NK-92 (cell line): Measurements from ENCODE around the gene GPX3.

ENCODE experiments used
- DNase-seq: peaks from one replicate; lab custom pipeline; 2025; ENCODE audit not compliant: unreplicated experiment; lab: John Stamatoyannopoulos, UW

GPX3 gene

DNA sequence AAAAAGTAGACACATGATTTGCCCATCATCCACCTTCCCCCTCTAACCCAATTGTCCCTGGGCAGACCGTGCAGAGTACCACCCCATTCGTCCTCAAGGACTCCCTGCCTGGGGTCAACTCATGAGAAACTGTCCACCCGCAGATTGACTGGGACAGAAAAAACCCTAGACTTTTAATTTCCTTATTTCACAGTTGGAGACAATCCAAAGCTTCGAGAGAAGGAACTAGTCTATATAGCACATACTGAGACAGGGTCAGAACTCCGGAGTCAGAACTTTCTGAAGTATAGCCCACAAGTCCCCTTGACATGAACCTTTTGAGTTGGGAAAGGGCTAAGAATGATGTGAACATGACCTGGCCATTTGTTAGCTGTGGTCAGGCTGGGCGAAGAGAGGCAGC, 7.5 kb upstream of the GPX3 start:
- DNase-seq = no peak

GRCh38 chr5:151014680-151015343, 5.6 kb upstream of the GPX3 start:
- no peak for DNase-seq

DNA sequence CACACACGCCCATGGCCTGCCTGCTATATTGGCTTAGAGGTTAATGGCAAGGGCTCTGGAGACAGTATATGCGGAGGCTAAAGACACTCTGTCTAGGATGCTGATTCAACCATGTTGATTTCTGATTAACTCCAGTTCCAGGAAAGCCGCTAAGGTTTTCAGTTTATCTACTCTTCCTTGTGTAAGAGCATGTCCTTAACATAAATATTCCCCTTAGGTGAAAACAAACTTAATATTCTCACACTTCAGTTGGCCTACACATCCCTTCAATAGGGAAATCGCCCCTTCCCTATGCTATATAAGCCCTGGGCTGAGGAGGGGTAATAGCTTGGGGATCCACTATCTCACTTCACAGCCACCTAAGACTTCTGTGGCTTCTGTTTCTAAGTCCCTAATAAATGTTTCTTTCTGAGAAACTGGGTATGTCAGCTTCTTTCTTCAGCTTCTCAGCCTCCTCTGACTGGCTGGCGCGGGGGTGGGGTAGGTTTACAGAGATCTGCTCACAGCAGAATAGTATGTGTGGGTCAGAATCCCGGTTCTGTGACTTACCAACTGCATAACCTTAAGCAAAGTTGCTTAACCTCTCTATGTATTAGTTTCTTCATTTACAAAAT, 4.3 kb upstream of the GPX3 start:
- DNase-seq = no peak

DNA sequence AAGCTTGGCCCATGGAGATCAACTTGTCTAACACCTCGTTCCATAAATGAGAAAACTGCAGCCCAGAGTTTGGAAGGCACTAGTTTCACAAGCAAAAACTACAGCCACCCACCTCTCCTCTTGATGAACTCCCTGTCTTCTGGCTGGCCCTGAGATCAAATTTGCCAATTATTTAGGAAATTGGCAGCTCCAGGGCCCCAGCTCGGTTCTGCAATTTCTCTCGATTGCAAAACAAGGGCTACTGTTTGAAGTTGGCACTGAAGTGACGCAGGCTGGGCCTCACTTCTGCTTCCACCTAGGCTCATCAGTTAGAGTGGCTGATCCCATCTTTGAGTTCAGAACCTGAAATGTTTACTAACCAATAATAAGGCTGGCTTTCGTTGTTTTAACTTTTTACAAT, 3.7 kb upstream of the GPX3 start:
- DNase-seq = no peak

DNA sequence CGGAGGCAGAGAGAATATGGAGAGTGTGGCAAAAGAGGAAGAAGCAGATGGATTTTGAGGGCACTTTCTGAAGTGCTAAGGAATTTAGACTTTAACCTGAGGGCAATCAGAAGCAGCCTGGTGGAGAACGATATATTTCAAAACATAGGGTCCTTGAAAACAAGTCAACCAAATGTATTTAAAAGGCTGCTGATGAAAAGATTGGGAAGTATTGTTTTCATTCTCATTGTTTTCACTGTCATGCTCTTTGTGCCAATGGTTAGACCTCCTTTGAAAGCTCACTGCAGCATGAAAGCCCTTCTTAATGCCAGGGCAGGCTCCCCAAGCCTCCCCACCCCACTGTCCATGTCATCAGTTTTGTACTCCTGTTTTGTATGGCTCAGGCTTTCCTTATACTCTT, 2.5 kb upstream of the GPX3 start:
- DNase-seq = no peak

GRCh38 chr5:151018846-151019245, 1.5 kb upstream of the GPX3 start:
- DNase-seq = no peak

- no peak for DNase-seq
Measured at GRCh38 chr5:151019331-151019730, 1.1 kb upstream of the GPX3 start.

GRCh38 chr5:151021746-151022145, 1.4 kb downstream of the GPX3 start:
- no peak for DNase-seq

- no peak for DNase-seq
Measured at GRCh38 chr5:151022511-151023018, 2.2 kb downstream of the GPX3 start.

GRCh38 chr5:151023047-151023615, 2.7 kb downstream of the GPX3 start:
- no peak for DNase-seq

DNA sequence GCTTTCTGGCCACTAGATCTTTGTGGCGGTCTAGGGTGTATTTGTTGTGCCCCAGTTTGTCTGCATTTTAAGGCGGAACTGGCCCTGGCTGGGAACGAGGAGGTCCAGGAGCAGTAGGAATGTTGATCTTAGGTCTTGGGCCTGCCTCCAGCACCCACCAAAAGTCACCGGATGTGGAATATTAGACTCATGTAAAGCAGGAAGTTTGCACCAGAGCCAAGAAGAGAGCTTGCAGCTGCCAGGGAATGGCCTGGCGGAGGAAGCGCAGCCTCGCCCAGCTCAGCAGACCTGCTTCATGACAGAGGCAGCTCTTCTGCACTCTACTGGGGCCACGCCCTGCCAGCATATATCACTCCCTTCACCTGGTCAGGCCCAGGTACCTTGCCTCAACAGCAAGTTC, 3.3 kb downstream of the GPX3 start:
- no peak for DNase-seq

GRCh38 chr5:151024440-151025249, 4.3 kb downstream of the GPX3 start:
- no peak for DNase-seq

GRCh38 chr5:151025250-151025606, 4.8 kb downstream of the GPX3 start:
- no peak for DNase-seq

GRCh38 chr5:151026088-151026487, 5.7 kb downstream of the GPX3 start:
- no peak for DNase-seq

GRCh38 chr5:151026679-151027078, 6.3 kb downstream of the GPX3 start:
- no peak for DNase-seq

DNA sequence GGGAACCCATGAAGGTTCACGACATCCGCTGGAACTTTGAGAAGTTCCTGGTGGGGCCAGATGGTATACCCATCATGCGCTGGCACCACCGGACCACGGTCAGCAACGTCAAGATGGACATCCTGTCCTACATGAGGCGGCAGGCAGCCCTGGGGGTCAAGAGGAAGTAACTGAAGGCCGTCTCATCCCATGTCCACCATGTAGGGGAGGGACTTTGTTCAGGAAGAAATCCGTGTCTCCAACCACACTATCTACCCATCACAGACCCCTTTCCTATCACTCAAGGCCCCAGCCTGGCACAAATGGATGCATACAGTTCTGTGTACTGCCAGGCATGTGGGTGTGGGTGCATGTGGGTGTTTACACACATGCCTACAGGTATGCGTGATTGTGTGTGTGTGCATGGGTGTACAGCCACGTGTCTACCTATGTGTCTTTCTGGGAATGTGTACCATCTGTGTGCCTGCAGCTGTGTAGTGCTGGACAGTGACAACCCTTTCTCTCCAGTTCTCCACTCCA, 7.6 kb downstream of the GPX3 start:
- DNase-seq = no peak

DNA sequence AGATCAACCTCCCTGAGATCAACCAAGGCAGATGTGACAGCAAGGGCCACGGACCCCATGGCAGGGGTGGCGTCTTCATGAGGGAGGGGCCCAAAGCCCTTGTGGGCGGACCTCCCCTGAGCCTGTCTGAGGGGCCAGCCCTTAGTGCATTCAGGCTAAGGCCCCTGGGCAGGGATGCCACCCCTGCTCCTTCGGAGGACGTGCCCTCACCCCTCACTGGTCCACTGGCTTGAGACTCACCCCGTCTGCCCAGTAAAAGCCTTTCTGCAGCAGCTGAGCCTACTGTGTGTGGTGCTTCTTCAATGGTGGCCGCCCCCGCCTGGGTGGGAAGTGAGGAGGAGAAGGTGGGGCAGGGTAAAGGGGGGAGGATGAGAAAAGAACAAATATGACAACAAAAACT, 8.3 kb downstream of the GPX3 start:
- DNase-seq = no peak

DNA sequence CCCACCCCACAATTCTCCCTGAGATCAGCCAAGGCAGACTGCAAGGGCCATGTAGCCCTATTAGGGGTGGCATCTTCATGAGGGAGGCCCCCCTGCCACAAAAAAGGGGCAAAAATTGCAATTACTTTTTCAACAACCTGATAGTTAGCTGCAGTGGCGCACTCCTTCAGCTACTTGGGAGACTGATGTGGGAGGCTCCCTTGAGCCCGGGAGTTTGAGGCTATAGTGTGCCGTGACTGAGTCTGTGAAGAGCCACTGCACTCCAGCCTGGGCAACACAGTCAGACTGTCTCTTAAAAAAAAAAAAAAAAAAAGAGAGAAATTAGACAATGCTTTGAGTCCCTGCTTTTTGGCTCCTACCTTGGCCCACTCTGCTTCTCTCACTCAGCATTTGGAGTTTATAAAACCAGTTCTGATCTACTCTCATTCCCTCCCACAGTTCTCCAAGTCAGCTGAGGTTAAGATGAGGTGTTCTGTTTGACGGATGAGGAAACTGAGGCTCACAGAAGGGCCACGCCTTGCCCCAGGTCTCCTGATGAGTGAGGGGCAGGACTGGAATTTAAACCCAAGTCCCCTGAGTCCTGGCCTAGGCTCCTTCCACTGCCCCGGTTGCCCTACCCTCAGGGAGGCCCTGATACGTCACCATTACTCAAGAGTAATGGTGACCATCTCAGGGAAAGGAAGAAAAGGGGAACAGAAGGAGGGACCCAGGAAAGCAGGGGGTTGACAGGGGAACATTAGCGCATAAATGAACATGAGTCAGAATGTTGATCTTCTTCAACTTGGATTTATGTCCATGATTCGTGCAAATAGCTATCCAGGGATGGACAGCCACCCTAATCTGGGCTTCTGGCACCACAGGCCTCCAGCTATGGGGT, 9.0 kb downstream of the GPX3 start:
- DNase-seq = no peak

DNA sequence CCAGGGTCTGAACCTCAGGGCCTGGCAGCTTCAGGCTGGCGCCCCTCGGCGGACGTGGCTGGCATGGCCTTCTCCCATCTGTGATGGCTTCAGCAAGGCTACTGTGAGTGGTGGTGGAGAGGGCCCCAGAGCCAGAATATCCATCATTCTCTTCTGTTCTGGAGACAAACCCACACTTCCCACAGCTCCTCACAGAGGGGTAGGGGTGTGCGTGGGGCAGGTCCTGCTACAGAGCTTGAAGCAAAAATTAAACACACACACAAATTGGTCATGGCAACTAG, 9.6 kb downstream of the GPX3 start:
- no peak for DNase-seq

- no peak for DNase-seq
Measured at GRCh38 chr5:151030379-151030778, 10.0 kb downstream of the GPX3 start.

DNA sequence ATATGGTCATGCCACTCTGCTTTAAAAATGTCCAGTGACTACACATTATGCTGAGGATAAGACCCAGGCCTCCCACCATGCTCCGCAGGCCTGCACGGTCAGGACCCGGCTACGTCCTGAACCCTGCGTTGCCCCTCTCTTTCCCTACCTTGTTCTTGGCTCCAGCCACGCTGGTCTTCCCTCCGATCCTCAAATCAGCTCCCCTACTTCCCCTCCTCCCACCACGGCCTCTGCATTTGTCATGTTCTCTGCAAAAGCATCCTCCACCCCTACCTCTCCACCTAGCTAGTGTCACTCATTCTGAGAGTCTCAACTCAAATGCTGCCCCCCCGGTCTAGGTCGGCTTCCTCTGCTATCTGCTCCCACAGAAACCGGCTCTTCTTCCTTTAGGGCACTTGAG, 11.2 kb downstream of the GPX3 start:
- no peak for DNase-seq
